ENCODE measurements around the gene SYNGAP1.

The SYNGAP1 gene

GRCh38 chr6:33450434-33450833 lies 30.6 kb downstream of the SYNGAP1 start:
- no peak for TF ChIP-seq CTCF (IDR thresholded peaks at IDR 0.05; ENCODE audit: low read length, missing control alignments)
- no peak overlapping the region for H3K4me3 ChIP-seq (replicated peaks; ENCODE audit: low read depth, low read length)
- DNase-seq (ENCODE audit: low read depth) = peak; percentile 35

GRCh38 chr6:33451606-33452005 lies 31.7 kb downstream of the SYNGAP1 start:
- no peak for DNase-seq (ENCODE audit: low read depth)
- H3K4me3 ChIP-seq (replicated peaks; ENCODE audit: low read depth, low read length) = no peak overlapping the region
- TF ChIP-seq CTCF (IDR thresholded peaks at IDR 0.05; ENCODE audit: low read length, missing control alignments) = no peak

- DNase-seq (ENCODE audit: low read depth) = no peak
- no peak for TF ChIP-seq CTCF (IDR thresholded peaks at IDR 0.05; ENCODE audit: low read length, missing control alignments)
- H3K4me3 ChIP-seq (replicated peaks; ENCODE audit: low read depth, low read length) = no peak overlapping the region
Measured at GRCh38 chr6:33452496-33452895, 32.6 kb downstream of the SYNGAP1 start.

DNA sequence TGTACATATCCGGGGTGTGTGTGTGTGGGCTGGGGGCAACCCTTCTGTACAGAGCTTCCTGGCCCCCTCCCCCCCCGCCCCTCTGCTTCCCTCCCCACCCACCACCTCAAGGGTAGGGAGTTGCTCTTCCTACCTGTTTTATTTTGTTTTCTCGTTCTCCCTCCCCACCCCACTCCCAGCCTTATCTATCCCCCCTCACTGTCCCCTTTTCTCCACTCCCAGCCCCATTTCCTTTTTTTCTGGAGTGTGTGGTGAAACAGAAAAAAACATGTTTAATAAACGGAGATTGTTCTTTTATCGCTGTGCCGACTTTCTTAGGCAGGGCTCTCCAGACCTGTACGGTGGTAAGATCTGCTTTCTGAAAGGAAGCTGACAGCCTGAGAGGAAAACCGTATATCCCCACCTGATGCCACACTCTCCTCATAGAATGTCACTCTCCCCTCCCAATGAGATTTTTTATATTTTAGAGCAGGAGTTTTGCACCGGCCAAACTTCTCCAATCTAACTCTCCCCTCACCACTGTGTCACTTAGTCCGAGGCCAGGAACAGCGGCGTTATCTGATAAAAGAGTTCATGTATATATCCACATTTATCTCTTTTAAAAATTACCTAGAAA lies 33.6 kb downstream of the SYNGAP1 start:
- no peak for DNase-seq (ENCODE audit: low read depth)
- peak overlapping the region; percentile 91 for H3K4me3 ChIP-seq (replicated peaks; ENCODE audit: low read depth, low read length)

DNA sequence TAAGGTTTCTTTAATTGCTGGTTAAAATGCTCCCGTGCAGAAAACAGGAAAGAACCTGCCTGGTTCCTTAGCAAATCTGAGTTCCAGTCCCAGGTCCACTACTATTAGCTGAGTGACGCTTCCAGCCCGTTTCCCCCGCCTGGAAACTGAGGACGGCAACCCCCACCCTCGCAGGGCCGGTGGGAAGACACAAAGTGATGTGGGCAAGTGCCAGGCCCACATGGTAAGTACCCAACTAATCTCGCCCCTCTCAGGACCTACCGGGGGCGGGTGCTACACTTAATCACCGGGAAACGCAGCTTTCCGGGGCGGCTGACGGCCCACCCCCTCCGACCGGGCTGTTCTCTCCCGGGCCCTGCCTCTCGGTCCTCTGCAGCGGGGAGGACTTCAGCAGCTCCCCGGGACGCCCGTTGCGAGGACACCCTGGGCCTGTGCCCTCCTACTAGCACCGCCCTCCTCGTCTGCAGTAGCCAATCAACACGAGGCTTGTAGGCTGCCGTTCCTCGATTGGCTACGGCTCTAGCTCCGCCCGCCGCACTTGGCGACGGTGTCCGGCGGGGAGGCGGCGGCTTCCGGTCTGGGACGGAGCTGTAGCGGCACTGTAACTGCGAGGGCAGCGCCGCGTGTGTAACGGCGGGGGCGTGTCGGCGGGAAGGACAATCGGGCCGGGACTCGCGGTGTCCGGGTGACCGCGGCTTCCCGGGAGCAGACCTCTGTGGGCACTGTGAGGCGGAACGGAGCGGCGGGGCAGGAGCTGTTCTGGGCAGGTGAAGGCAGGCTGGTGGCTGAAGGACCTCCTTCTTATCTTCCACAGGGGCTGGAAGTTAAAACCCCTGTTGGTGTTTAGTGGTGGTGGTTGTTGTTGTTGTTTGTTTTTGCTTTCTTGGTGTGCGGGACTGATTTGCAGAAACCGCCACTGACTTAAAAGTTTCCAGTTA lies 34.4 kb downstream of the SYNGAP1 start, which contains the start of gene ZBTB9:
Gene ZBTB9 (plus strand): TSS at position 568 of the 938 bp plus-strand sequence. CDS start 525 bp downstream, outside the sequence.
- peak within 1 kb of the TSS; percentile 91 for H3K4me3 ChIP-seq (replicated peaks; ENCODE audit: low read depth, low read length)
- peak; percentile 96 for DNase-seq (ENCODE audit: low read depth)
- TF ChIP-seq CTCF (IDR thresholded peaks at IDR 0.05; ENCODE audit: low read length, missing control alignments) = no peak

More for the DNA sequence above, 33.6 kb downstream of the SYNGAP1 start:
- TF ChIP-seq CTCF (IDR thresholded peaks at IDR 0.05; ENCODE audit: low read length, missing control alignments) = no peak

GRCh38 chr6:33455051-33455450 lies 35.2 kb downstream of the SYNGAP1 start:
- TF ChIP-seq CTCF (IDR thresholded peaks at IDR 0.05; ENCODE audit: low read length, missing control alignments) = no peak
- peak overlapping the region; percentile 91 for H3K4me3 ChIP-seq (replicated peaks; ENCODE audit: low read depth, low read length)
- no peak for DNase-seq (ENCODE audit: low read depth)

All from fibroblast of pulmonary artery (primary cell).